NCI-H1105 treated with DMSO at 0.1 percent for 48 hours (cell line): ENCODE results near the gene SDK1.
"Not testable (repeated sequence)": the region's sequence is repeated elsewhere in the genome, so short reads cannot be mapped to it uniquely, and the experiment has no call there.

ENCODE experiments used
- DNase-seq: peaks from one replicate; lab custom pipeline; 2025; lab: John Stamatoyannopoulos, UW

The SDK1 gene

GRCh38 chr7:3582145-3582544 is 281.1 kb downstream of the SDK1 start:
- DNase-seq, result not testable (repeated sequence)

GRCh38 chr7:3585826-3586225 is 284.8 kb downstream of the SDK1 start:
- DNase-seq, result no peak

GRCh38 chr7:3588341-3588740 is 287.3 kb downstream of the SDK1 start:
- DNase-seq, result peak; percentile 29

- DNase-seq, result no peak
Observed at GRCh38 chr7:3589752-3590151, 288.7 kb downstream of the SDK1 start.

- DNase-seq, result no peak
Observed at GRCh38 chr7:3591219-3591618, 290.2 kb downstream of the SDK1 start.

- no peak for DNase-seq
Observed at GRCh38 chr7:3591944-3592343, 290.9 kb downstream of the SDK1 start.

- peak; percentile 41 for DNase-seq
Observed at GRCh38 chr7:3592401-3593134, 291.5 kb downstream of the SDK1 start.

- no peak for DNase-seq
Observed at GRCh38 chr7:3594901-3595300, 293.8 kb downstream of the SDK1 start.

- no peak for DNase-seq
Observed at GRCh38 chr7:3598854-3599253, 297.8 kb downstream of the SDK1 start.

GRCh38 chr7:3605222-3605621 is 304.2 kb downstream of the SDK1 start:
- no peak for DNase-seq

GRCh38 chr7:3606436-3606835 is 305.4 kb downstream of the SDK1 start:
- no peak for DNase-seq

GRCh38 chr7:3607847-3608246 is 306.8 kb downstream of the SDK1 start:
- DNase-seq, result no peak

GRCh38 chr7:3616306-3616705 is 315.3 kb downstream of the SDK1 start:
- peak; percentile 79 for DNase-seq

- DNase-seq, result no peak
Observed at GRCh38 chr7:3630081-3630480, 329.0 kb downstream of the SDK1 start.

- DNase-seq, result no peak
Observed at GRCh38 chr7:3634396-3634795, 333.3 kb downstream of the SDK1 start.

- no peak for DNase-seq
Observed at GRCh38 chr7:3636131-3636860, 335.2 kb downstream of the SDK1 start.

- no peak for DNase-seq
Observed at GRCh38 chr7:3639253-3639652, 338.2 kb downstream of the SDK1 start.

- DNase-seq, result no peak
Observed at GRCh38 chr7:3641582-3641981, 340.5 kb downstream of the SDK1 start.

GRCh38 chr7:3643091-3643490 is 342.0 kb downstream of the SDK1 start:
- DNase-seq, result no peak

GRCh38 chr7:3648276-3648675 is 347.2 kb downstream of the SDK1 start:
- no peak for DNase-seq

- DNase-seq, result no peak
Observed at GRCh38 chr7:3649250-3649649, 348.2 kb downstream of the SDK1 start.

- DNase-seq, result no peak
Observed at GRCh38 chr7:3649678-3650440, 348.8 kb downstream of the SDK1 start.

- DNase-seq, result no peak
Observed at GRCh38 chr7:3650844-3651243, 349.8 kb downstream of the SDK1 start.
